ENCODE results near the gene GH1. TPM values are rescaled to one million over a fixed set of nuclear protein-coding genes. Genes with fewer than 3 reads are reported as not detected.

Gene GH1
- total RNA-seq, 1 experiment from 2014 or later = not detected

GRCh38 chr17:63967953-63968352, 49.3 kb upstream of the GH1 start (continued):
- TF ChIP-seq ZBTB33 (IDR thresholded peaks at IDR 0.05; ENCODE audit: extremely low read depth, insufficient replicate concordance, low read length) (no peak), EGR1 (IDR thresholded peaks at IDR 0.05; ENCODE audit: low read depth) (no peak), YY1 (IDR thresholded peaks at IDR 0.05; ENCODE audit: extremely low read depth, insufficient replicate concordance, low read depth, low read length) (no peak)

- Histone ChIP-seq H3K27me3 (ENCODE audit: insufficient read depth, low read length) (no peaks in the 10 kb centered on the region), H3K4me2 (ENCODE audit: low read length) (no peak overlapping the region), H3K79me2 (ENCODE audit: insufficient read depth, low read length) (no peaks in the 10 kb centered on the region), H3K4me1 (ENCODE audit: control insufficient read depth in 1 of 2, insufficient read depth in 2 of 2, low read length in 2 of 2) (peaks cover 0 to 12% of the 10 kb centered on the region in 2 experiments; a peak in 2 of 4 replicates), H3K27ac (ENCODE audit: low read depth, low read length) (no peak overlapping the region), H3K9me3 (ENCODE audit: control insufficient read depth in 1 of 2, insufficient read depth in 1 of 2, low read depth in 1 of 2, low read length in 2 of 2) (no peaks in the 10 kb centered on the region), H3K9me2 (ENCODE audit: insufficient read depth) (no peaks in the 10 kb centered on the region), H3K36me3 (ENCODE audit: control insufficient read depth in 1 of 2, insufficient read depth in 2 of 2, low read length in 2 of 2) (no peaks in the 10 kb centered on the region), H3K9ac (ENCODE audit: low read length) (no peak overlapping the region), H4K20me1 (ENCODE audit: insufficient read depth) (no peaks in the 10 kb centered on the region), H2AFZ (ENCODE audit: low read depth, low read length, poor library complexity, severe bottlenecking) (no peak overlapping the region), H3K4me3 (replicated peaks in 1 of 2; ENCODE audit: low read depth in 1 of 2, low read length in 2 of 2) (no peak overlapping the region)
- BruUV-seq (replicated peaks) = no TSS peak
- intact Hi-C loops (cut with micrococcal nuclease) = no loop called here
- RAD21 ChIA-PET (ENCODE audit: low non-redundant PET in 1 of 2, low total read pairs in 2 of 2, uncharacterized antibody in 2 of 2, unreplicated experiment in 2 of 2) = no interaction called here
- no peak for DNase-seq (ENCODE audit: low read depth, low spot score)
- no peak for ATAC-seq
- POLR2A ChIA-PET = interaction anchor here (1.8 kb wide), 1 partner anchor 15 kb away, joined by 6 read pairs; no protein-coding TSS in a partner anchor
- CTCF ChIA-PET = interaction anchor here (1.6 to 2.1 kb wide), 2 partner anchors 16 to 21 kb away, joined by 9 read pairs; no protein-coding TSS in a partner anchor
- no peak for TF ChIP-seq ZNF274 (IDR thresholded peaks at IDR 0.05; ENCODE audit: low read depth, low read length)
- TF ChIP-seq RAD21 (IDR thresholded peaks at IDR 0.05; ENCODE audit: low read depth) = no peak
- no peak for TF ChIP-seq MAX (IDR thresholded peaks at IDR 0.05)
- TF ChIP-seq ATF3 (IDR thresholded peaks at IDR 0.05) = no peak
- TF ChIP-seq CBX3 (IDR thresholded peaks at IDR 0.05; ENCODE audit: low read depth) = no peak
- no peak for TF ChIP-seq EGR1 (IDR thresholded peaks at IDR 0.05; ENCODE audit: low read depth)
- no peak for TF ChIP-seq ZBTB33 (IDR thresholded peaks at IDR 0.05; ENCODE audit: extremely low read depth, insufficient replicate concordance, low read length)
- TF ChIP-seq SP1 (IDR thresholded peaks at IDR 0.05; ENCODE audit: low read depth) = no peak
- TF ChIP-seq REST (IDR thresholded peaks at IDR 0.05; ENCODE audit: low read depth) = no peak
- no peak for TF ChIP-seq SIN3A (IDR thresholded peaks at IDR 0.05; ENCODE audit: low read depth)
- no peak for TF ChIP-seq ELF1 (IDR thresholded peaks at IDR 0.05; ENCODE audit: borderline replicate concordance, low read depth)
- no peak for TF ChIP-seq FOSL1 (IDR thresholded peaks at IDR 0.05; ENCODE audit: low read depth)
- no peak for TF ChIP-seq POLR2AphosphoS5 (IDR thresholded peaks at IDR 0.05; ENCODE audit: low read depth, low read length)
- TF ChIP-seq YY1 (IDR thresholded peaks at IDR 0.05; ENCODE audit: extremely low read depth, insufficient replicate concordance, low read depth, low read length) = no peak
Measured at GRCh38 chr17:63966646-63967264, 48.1 kb upstream of the GH1 start.
